AML-193 (cell line): ENCODE measurements around the gene ONECUT3.
"Not testable (repeated sequence)": the region's sequence is repeated elsewhere in the genome, so short reads cannot be mapped to it uniquely, and the experiment has no call there.

Experiments
- DNase-seq, 2 experiments: peaks; one replicate each; lab custom pipeline; 2025; lab: John Stamatoyannopoulos, UW

The ONECUT3 gene

DNA sequence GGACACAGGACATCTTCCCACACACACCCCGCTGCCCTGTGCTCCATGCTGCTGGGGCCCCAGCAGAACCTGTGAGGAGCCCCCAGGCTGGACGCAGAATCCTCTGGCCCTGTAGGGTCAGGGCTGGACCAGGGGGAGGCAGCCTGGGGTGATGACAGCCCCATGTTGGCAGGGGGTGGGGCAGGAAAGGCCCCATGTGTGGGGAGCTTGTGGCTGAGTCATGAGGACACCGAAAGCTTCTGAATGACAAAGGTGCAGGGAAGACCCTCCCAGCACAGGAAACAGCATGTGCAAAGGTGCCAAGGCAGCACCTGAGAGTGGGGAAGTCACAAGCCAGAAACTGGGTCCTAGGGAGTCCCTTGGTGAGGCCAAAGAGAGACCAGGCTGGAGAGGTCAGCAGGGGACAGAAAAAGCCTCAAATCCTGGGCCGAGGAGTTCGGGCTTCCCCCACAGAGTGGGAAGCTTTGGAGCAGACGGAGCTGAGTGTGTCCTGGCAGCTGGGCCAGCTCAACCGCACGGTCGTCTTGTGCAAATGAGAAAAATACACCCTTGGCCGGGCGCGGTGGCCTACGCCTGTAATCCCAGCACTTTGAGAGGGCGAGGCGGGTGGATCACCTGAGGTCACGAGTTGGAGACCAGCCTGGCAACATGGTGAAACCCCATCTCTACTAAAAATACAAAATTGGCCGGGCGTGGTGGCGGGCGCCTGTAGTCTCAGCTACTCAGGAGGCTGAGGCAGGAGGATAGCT lies 41.3 kb downstream of the ONECUT3 start:
- DNase-seq = no peak

DNA sequence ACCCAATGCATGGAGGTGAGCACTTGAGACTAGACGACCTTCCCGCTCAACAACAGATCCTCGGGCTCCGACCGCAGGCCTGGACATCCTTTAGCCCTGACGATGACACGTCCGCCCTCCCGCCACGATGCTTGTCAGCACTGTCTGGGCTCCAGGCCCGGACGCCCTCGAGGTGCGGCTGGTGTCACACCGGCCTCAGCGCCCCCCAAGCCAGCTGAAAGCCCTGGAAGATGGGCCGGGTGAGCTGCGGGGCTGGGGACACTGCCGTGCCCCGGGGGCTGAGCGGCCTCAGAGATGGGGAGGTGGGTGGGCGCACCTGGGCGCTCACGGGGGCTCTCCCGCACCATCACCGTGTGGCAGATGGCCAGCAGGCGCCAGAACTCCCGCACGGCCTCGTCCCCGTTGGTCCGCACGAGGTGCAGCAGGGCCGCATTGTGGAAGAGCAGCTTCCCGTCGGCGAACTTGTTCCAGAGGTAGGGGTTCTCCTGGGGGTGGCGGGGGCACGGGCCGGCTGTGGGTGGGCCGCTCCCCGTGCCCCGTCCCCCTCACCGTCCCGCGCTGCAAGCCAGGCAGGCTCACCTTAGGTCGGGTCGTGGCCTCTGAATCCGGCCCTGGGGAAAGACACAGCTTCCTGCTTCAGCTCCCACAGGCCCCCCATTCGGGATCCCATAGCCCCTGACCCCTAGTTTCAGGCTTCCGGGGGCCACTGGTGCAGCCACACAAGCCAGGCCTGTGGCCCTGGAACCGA lies 43.3 kb downstream of the ONECUT3 start:
- DNase-seq = no peak

DNA sequence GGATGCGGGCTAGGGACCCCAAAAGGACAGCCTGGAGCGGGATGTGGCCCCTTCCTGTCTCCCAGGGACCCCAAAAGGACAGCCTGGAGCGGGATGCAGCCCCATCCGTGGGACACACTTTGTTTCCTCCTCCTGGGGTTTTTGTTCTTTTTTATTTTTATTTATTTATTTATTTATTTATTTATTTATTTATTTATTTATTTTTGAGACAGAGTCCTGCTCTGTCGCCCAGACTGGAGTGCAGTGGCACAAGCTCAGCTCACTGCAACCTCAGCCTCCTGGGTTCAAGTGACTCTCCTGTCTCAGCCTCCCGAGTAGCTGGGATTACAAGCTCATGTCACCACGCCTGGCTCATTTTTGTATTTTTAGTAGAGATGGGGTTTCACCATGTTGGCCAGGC lies 44.0 kb downstream of the ONECUT3 start:
- not testable (repeated sequence) for DNase-seq

DNA sequence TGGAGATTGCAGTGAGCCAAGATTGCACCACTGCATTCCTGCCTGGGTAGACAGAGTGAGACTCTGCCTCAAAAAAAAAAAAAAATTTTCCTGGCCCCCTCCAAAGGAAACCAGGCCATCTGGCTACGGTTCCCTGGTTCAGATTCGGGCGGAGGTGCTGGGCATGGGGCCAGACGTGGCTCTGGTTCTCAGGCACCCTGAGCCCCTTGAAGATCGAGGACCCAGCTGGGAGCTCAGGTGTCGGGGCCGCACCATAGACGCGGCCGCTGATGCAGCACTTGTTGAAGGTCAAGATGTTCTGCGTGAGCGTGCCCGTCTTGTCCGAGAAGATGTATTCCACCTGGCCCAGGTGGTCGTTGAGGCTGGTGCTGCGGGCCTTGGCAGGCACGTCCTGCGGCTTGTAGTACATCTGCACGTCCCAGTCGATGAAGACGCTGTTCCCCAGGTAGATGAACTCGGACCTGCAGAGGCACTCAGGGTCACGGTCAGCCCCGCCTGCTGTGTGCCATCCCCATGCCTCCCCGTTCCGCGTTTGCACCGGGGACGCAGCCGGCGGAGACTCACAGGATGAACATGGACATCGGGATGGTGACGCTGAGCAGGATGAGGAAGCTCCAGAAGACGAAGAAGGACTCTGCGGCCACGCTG lies 46.5 kb downstream of the ONECUT3 start:
- no peak for DNase-seq

DNA sequence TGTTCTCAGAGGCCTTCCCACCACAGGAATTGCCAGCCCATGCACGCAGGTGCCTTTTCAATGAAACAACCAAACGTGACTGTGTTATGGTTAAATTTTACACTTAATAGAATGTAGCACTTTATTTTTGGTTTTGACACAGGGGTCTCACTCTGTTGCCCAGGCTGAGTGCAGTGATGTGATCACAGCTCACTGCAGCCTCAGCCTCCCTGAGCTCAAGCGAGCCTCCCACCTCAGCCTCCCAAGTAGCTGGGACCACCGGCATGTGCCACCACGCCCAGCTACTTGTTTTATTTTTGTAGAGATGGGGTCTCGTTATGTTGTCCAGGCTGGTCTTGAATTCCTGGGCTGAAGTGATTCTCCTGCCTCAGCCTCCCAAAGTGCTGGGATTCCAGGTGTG lies 51.6 kb downstream of the ONECUT3 start:
- no peak for DNase-seq

DNA sequence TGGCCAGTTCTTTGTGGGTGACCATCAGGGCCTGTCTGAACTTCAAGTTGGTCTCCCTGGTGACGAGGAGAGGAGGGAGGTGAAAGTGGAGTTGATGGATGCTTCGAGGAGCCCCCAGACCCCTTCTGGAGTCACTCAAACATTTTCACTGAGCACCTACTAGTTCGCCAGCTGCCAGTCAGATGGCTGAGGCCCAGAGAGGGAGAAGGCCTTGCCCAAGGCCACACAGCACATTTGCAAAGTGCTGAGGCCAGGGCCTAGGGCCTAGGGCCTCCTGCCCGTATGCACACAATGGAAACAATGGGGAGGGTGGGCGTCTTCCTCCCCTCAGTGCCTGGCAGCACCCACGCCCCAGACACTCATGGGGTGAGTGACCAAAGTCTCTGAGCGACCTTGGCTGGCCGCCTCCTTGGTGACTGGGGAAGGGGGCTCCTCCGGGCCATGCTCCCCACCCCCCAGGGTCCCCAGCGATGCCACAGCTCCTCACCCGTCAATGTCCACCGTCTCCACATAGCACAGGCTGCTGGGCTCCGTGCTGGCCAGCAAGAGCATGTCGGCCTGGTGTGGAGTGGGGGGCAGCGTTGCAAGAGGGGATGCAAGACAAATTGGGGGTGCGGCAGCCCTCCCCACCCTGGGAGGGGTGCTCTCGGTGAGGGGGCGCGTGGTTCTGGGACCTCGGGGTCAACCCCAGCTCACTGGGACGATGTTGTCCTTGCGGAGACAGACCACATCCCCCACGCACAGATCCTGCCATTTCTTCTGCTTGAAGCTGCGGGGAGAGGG lies 52.3 kb downstream of the ONECUT3 start:
- DNase-seq = no peak

DNA sequence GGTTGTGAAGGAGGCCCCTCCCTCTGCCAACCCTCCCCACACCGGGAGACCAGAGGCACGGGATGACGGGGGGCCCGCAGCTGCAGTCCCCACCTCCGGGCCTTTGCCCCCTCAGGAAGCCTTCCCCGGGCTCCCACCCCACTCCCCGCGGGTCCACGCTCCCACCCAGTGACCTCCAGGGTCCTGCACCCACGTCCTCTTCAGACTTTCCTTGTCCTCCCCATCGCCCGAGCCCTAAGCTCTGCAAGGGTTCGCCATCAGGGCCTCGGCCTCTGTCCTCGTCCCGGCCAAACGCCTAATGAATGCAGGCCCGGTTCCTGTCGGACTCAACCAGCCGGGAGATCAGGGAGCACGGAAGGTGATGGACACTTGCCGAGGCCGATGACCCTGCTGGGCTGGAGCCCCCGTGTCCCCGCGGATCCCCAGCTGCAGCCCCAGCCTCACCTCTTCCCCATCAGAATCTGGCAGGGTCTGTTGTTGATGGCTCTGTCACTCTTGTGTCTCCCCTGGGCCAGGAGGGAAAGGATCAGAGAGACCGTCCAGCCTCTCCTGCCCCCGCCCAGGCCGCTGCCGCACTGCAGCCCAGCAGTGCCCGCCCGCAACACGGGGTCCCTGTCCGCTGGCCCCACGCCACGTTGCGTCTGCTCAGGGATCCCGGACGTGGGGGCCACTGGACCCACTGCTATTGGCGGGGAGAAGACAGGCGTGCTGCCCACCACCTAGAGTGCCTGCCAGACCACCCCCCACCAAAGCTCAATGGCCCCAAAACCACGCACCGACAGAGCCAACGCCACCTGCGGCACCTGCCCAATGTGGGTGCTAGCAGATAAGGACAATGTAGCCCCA lies 53.1 kb downstream of the ONECUT3 start:
- DNase-seq = no peak

DNA sequence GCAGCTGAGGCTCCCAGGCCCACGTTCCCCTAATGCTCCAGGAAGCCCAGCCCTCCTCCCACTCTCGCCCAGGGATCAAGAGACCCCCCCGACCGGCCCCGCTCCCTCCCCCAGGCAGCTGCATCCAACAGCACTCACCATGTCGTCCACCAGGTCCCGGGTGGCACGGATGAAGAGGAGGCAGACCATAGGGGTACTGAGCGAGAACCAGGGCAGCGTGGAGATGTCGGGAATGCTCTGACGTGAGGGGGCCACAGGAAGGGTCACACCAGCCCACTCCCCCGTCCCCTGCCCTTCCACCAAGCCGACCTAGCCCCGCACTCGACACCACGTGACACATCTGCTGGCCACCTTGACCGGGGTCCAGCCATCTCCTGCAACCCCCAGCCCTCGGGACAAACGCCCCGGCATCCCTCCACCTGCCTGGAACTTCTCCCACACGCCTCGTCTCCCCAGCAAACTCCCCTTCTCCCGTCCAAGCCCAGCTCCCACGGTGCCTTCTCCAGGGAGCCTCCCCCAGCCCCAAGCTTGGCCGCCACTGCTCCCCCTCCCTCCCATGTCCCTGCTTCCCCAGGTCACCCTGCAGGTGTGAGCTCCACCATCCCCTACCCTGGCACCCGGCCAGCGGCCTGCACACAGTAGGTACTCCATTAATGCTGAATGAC lies 53.9 kb downstream of the ONECUT3 start:
- no peak for DNase-seq

DNA sequence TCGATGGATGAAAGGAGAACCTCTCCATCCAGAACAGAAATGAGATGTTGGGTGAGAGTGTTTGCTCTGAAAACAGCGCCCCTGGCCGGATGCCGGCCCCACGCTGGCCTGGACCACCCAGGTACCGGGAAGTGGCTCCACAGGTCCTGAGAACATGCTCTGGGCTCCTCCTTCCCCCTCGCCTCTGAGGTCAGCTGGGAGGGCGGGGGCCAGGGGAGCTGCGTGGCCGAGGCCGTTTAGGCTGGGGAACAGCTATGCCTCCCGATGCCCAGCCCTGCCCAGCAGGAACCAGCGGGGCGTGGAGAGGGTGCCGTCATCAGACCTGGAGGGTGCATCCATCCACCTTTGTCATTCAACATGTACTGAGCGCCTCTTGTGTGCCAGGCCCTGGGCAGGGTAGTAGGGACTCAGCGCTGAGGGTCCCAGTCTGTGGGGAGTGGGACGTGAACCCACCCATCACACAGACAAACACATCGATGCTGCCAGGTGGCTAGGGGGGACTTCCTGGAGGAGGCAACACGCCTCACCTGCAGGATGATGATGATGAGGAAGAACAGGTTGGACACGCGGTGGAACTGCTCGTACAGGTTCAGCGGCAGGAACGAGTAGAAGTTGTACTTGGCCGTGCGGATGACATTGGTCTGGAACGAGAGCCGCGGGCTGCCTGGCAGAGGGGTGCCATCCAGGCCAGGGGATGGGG lies 54.5 kb downstream of the ONECUT3 start:
- no peak for DNase-seq

DNA sequence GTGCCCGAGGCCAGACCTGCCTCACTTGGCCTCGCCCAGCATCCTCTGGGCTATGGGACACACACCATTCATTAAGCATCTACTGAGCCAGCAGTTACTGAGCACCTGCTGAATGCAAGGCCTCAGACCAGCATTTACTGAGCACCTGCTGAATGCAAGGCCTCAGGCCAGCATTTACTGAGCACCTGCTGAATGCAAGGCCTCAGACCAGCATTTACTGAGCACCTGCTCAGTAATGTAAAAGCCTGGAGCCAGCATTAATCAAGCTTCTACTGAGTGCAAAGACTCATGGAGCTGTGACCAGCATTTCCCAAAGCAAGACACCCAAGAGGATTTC lies 55.1 kb downstream of the ONECUT3 start:
- no peak for DNase-seq

DNA sequence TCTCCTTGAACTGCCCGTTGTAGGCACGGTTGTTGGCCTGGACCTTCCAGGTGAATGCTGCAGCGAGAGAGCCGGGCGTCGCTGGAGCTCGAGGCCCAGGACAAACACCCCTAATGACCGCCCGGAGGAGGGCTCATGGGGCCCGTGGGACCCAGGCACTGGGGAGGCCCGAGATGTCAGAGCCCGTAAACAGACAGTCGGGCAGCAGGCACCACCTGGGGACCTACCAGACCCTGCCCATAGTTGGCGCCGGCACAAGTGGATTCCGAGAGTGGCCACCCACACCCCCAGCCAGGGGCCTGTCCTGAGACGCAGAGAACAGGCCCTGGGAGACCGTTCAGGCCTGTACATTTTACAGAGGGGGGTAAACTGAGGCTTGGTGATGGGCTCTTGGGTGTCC lies 56.4 kb downstream of the ONECUT3 start:
- DNase-seq = no peak

DNA sequence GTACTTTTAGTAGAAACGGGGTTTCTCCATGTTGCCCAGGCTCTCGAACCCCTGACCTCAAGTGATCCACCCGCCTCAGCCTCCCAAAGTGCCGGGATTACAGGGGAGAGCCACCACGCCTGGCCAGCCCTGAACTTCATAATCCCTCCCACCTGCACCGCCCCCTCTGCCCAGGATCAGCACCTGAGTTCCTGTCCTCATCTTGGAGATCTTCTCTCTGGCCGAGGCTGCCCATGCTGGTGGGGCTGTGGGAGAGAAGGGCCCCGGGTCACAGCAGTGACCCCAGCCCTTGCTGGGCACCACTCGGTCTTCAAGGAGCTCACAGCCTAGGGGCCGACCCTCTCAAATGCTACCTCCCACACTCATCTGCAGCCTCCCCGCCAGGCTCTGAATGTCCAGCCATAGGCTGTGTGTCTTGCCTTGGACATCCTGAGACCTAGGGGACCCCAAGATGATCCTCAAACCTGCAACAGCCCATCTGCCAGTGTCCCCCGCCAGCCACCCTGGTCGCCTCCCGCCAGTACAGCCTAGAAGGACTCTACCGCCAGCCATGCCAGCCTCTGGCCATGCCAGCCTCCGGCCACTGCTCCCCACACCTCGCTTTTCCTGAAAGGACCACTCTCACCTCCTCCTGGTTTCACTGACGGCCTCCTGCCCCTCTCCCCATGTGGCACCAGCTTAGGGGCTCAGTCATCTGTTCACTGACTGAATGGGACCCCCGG lies 57.3 kb downstream of the ONECUT3 start:
- no peak for DNase-seq

DNA sequence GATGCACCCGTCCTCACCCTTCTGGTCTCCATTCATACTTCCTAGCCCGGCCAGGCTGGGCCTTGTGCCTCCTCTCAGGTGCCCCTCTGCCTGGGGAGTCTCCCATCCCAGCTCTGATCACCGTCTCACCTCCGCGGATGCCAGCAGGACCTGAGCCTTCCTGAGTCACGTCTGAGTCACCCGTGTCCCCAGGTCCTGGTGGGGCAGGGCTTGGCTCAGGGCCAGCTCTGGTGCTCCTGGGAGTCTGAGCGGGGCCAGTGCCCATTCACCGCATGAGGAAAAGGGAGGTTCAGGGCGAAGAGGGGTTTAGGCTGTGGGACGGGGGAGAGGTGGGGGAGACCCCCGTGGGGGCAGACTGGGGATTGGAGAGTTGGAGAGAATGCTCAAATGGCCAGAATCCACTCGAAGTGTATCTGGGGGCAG lies 58.2 kb downstream of the ONECUT3 start:
- DNase-seq = peak; percentile 18 to 19

DNA sequence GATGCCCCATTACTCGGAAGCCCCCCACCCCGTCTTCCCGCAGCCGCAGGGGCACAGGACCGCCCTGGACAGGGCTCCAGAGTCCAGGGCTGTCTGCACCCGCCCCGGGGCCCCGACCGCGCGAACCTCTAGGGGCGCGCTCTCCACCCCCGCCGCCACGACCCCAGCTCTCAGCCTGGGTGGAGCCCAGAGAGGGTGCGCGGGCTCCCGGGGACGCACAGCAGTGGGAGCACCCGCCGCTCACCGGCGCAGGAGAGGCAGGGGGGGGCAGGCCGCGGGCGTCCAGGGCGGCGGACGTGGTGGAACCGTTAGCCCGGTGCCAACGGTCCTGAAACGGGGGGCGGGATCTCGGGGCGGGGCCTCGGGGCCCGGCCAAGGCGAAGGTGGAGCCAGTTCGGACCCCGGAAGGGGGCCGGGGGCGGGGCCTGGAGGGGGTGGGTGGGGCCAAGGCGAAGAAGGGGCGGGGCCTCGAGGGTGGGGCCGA lies 58.7 kb downstream of the ONECUT3 start, which contains the start of gene ATP8B3:
Gene ATP8B3 (minus strand): TSS at position 335 of the 484 bp plus-strand sequence. CDS start 540 bp downstream, outside the sequence.
- DNase-seq = no peak

DNA sequence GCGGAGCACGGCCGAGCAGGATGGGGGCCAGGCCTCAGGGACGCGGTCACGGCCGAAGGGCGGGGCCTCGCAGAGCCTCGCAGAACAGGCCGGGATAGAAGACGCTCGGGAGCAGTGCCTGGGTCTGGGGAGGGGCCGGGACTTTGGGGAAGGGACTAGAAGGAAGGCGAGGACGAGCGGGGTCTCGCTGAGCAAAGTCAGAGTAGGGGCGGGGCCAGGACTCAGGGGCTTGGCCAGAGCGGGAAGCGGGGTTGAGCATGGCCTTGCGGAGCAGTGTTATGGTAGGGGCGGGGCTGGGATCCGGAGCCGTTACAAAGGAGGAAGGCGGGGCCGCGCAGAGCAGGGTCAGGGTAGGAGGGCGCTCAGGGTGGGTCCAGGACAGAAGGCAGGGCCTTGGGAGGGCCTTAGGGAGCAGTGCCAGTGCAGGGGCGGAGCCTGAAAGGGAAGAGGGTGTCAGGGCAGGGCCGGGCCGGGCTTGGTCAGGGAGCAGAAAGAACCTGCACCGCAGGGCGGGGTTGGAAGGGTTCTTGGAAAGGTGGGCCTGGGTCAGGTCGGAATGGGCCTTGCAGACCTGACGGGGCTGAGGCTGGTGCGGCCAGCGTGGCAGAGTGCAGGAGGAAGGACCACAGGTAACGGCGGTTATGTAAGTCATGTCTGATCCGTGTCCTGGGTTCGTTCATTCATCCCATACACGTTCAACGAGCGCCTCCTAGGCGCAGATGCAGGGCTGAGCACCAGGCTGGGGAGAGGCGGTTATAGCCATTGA lies 59.3 kb downstream of the ONECUT3 start:
- DNase-seq = peak; percentile 97 to 98

DNA sequence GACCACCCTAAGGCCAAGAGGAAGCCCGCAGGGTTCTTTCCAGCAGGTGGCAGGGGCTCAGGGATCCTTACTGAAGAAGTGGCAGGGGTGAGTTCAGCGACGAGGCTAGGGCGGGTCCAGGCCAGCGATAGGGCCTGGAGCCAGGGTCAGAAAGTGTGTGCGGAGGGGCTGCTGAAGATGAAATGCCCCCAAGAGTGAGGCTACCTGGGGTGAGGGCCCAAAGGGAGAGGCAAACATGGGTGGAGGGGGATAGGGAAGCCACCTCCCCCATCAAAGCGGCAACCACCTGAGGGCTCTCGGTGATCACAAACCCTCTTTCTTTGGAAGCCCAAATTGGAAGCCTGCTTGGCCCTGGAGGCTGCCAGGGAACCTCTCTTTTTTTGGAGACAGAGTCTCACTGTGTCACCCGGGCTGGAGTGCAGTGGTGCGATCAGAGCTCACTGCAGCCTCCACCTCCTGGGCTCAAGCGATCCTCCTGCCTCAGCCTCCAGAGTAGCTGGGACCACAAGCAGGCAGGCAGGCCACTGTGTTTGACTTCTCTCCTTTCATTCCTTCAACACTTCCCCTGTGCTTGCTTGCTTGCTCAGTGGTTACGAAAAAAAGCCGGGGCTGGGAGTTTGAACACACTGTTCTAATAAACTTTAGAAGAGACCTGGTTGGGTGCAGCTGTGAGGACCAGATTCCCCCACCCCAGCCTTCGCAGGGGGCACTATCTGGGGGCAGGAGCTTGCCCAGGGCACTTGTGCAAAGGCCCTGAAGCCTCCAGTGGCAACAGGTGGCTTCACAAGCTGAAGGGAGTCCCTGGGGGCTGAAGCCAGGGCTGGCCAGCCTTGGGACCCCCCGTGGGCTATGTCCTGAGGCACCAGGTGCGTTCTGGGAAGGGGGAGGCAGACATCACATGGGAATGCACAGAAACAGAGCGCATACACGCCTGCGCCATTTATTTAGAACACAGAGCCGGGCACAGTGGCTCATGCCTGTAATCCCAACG lies 60.2 kb downstream of the ONECUT3 start:
- DNase-seq = no peak

DNA sequence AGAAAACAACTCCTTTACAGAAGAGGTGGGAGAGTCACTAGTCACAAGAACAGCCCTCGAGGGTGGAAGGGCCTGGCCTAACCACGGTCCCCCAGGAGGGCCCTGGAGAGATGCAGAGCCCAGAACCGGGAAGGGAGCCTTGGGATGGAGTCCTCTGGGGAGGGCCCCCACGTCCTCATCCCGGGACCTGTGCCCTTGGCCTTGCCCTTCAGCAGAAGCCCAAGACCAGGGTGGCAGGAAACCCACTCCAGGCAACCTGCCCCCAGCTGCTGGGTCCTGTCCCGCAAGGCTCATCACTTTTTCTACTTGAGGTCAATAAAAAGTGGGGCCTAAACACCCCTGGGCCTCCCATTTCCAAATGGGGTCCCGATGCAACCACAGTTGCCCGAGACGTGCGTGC lies 61.1 kb downstream of the ONECUT3 start:
- no peak for DNase-seq
